Right lobe of liver (tissue), 6 donors: ENCODE results near the gene FOLH1. TPM values are rescaled to one million over a fixed set of nuclear protein-coding genes. Genes with fewer than 3 reads are reported as not detected.
A peak's percentile ranks its signal among the peaks of the same experiment; 100 is the strongest.
"Not testable (repeated sequence)": the region's sequence is repeated elsewhere in the genome, so short reads cannot be mapped to it uniquely, and the experiment has no call there.

Experiments
- ATAC-seq, 4 donors: fragments of 200-7000 bp; cut with Tn5 transposase; one replicate each; pipeline ENCODE4 v1.9.1; 2020; ENCODE audit warnings: mild to moderate bottlenecking in 4 of 4, moderate library complexity in 4 of 4
- DNase-seq, 3 donors: peaks; one replicate each; pipeline ENCODE4 v3.0.0-alpha.2; 2020
- H3K27ac ChIP-seq, 3 donors: fragments of 200-600 bp; one replicate each; pipeline ENCODE4 v1.8.0; 2022
- H3K27me3 ChIP-seq, 2 donors: fragments of 200-600 bp; one replicate each; pipeline ENCODE4 v1.8.0; 2022
- H3K36me3 ChIP-seq, 4 donors: fragments of 200-600 bp; sonication (generic) in 1 of 4; one replicate each; pipeline versions ENCODE4 v1.5.1 to v1.8.0; 2017 to 2022; ENCODE audit warnings: control low read depth in 1 of 4
- H3K4me1 ChIP-seq, 4 donors: fragments of 200-600 bp; sonication (generic) in 1 of 4; one replicate each; pipeline versions ENCODE4 v1.5.1 to v1.8.0; 2017 to 2022; ENCODE audit warnings: control low read depth in 1 of 4
- H3K4me3 ChIP-seq, 3 donors: fragments of 200-600 bp; one replicate each; pipeline ENCODE4 v1.8.0; 2022
- H3K9me3 ChIP-seq, 4 donors: fragments of 200-600 bp; sonication (generic) in 1 of 4; one replicate each; pipeline versions ENCODE4 v1.5.1 to v1.8.0; 2017 to 2022; ENCODE audit warnings: control low read depth in 1 of 4
- CTCF ChIP-seq, 4 donors: fragments of 200-600 bp in 3 of 4; fragments of 450-650 bp in 1 of 4; IDR thresholded peaks; one replicate each; pipeline versions ENCODE4 v1.5.1 to v1.8.0; 2016 to 2022; ENCODE audit warnings: antibody characterized with exemption in 4 of 4, mild to moderate bottlenecking in 2 of 4
- POLR2A ChIP-seq: fragments of 450-650 bp; IDR thresholded peaks from one replicate; pipeline ENCODE4 v1.6.1; 2017; ENCODE audit warnings: antibody characterized with exemption, mild to moderate bottlenecking
- WGBS: methylation state at CpG from one replicate; pipeline ENCODE4 v1.1.6; 2018; ENCODE audit warnings: low coverage, low lambda C conversion rate; ENCODE audit not compliant: insufficient coverage; ENCODE audit errors: missing lambda C conversion rate; 5-methylcytosine and 5-hydroxymethylcytosine counted together
- intact Hi-C, 2 donors: fragments of 100-400 bp; cut with DNase I; formaldehyde crosslinking; loops; one replicate each; pipeline versions ENCODE4 v1.11.2 to v1.14.1; 2022
- total RNA-seq, 6 experiments: library from RNA; depleted of rRNA in 2 of 6; stranded (reverse); fragments of >200 nt in 2 of 6; fragmentation: NEBNext Ultra II Directional in 3 of 6; extraction: Animal tissue kit (Norgen Biotek cat#: 25700) in 3 of 6; gene quantifications; one replicate each; pipeline versions ENCODE4 v1.1.0 to v1.2.4, GENCODE V29; 2016 to 2023
- donor health status: DM: no; HTN: yes; CAD: no.
- donor health status: DM: no; HTN: no; CAD: no.
- donor health status: DM: no; HTN: no; CAD: no.
- donor health status: DM: no; HTN: yes; CAD: no.
- donor health status: DM: no; HTN: yes; CAD: no.

Gene FOLH1
- total RNA-seq, 6 experiments from 2014 or later, result 6.2 to 24.2 (median 17.6) TPM

GRCh38 chr11:49231725-49232124, 23.3 kb upstream of the FOLH1 start:
- H3K36me3 ChIP-seq, DNase-seq, H3K27ac ChIP-seq, H3K4me3 ChIP-seq, H3K27me3 ChIP-seq, intact Hi-C loops, H3K9me3 ChIP-seq, H3K4me1 ChIP-seq: not testable (repeated sequence)
- peak in 2 of 4 donors; percentile 21 to 29 for ATAC-seq
- 31% methylated on average over 3 of the region's 3 CpGs for WGBS
- TF ChIP-seq CTCF (IDR thresholded peaks at IDR 0.05), result peak in 2 of 4 donors; percentile 14 to 19

GRCh38 chr11:49230534-49230933, 22.1 kb upstream of the FOLH1 start:
- intact Hi-C loops, H3K27me3 ChIP-seq, H3K4me1 ChIP-seq, H3K36me3 ChIP-seq, DNase-seq, H3K9me3 ChIP-seq, H3K27ac ChIP-seq, H3K4me3 ChIP-seq: not testable (repeated sequence)
- WGBS, result 40% methylated on average over 1 of the region's 1 CpG
- ATAC-seq, result peak in 1 of 4 donors; percentile 27

- H3K27ac ChIP-seq, ATAC-seq, intact Hi-C loops, H3K4me3 ChIP-seq, H3K27me3 ChIP-seq, H3K4me1 ChIP-seq, H3K9me3 ChIP-seq, DNase-seq, H3K36me3 ChIP-seq: not testable (repeated sequence)
- WGBS, result 70% methylated on average over 3 of the region's 3 CpGs
Measured at GRCh38 chr11:49230001-49230400, 21.6 kb upstream of the FOLH1 start.

GRCh38 chr11:49229136-49229535, 20.7 kb upstream of the FOLH1 start:
- H3K27me3 ChIP-seq, H3K27ac ChIP-seq, H3K4me3 ChIP-seq, H3K4me1 ChIP-seq, intact Hi-C loops, H3K36me3 ChIP-seq, H3K9me3 ChIP-seq, DNase-seq: not testable (repeated sequence)
- 60% methylated on average over 2 of the region's 2 CpGs for WGBS
- TF ChIP-seq CTCF (IDR thresholded peaks at IDR 0.05), result peak; percentile 51 to 66 (median 53)
- ATAC-seq, result peak; percentile 71 to 87 (median 78)

- ATAC-seq, intact Hi-C loops, H3K9me3 ChIP-seq: not testable (repeated sequence)
Measured at GRCh38 chr11:49225255-49225785, 16.9 kb upstream of the FOLH1 start.

GRCh38 chr11:49221112-49221511, 12.7 kb upstream of the FOLH1 start:
- TF ChIP-seq POLR2A (no peak), CTCF (IDR thresholded peaks at IDR 0.05) (no peak)
- Histone ChIP-seq H3K27ac (no peak overlapping the region), H3K27me3 (no peaks in the 10 kb centered on the region), H3K36me3 (no peaks in the 10 kb centered on the region), H3K9me3 (no peaks in the 10 kb centered on the region), H3K4me1 (no peaks in the 10 kb centered on the region), H3K4me3 (no peak overlapping the region)
- no peak for ATAC-seq
- 83% methylated on average over 5 of the region's 5 CpGs for WGBS
- intact Hi-C loops, result no loop called here
- DNase-seq, result no peak

More at GRCh38 chr11:49225255-49225785, 16.9 kb upstream of the FOLH1 start:
- DNase-seq, H3K36me3 ChIP-seq, H3K27ac ChIP-seq, H3K27me3 ChIP-seq, H3K4me1 ChIP-seq, H3K4me3 ChIP-seq: not testable (repeated sequence)
- WGBS, result 76% methylated on average over 8 of the region's 8 CpGs
